Measurements from ENCODE around the gene SEPTIN6.

GRCh38 chrX:119709630-119710029 is 16.7 kb upstream of the SEPTIN6 start:
- TF ChIP-seq CTCF (IDR thresholded peaks at IDR 0.05) (no peak), POLR2A (IDR thresholded peaks at IDR 0.05) (no peak), EP300 (IDR thresholded peaks at IDR 0.05) (no peak), POLR2AphosphoS5 (IDR thresholded peaks at IDR 0.05) (no peak)

All from upper lobe of left lung (tissue), 4 donors.